HEK293 (cell line): ENCODE data around the gene TSC22D1.

ENCODE experiments used
- CTCF ChIA-PET: fragments of 350-600 bp; formaldehyde crosslinking; extraction: SDS; loops from one replicate; lab custom pipeline; 2021; ENCODE audit warnings: antibody characterized with exemption; lab: Yijun Ruan, JAX
- POLR2A ChIA-PET: fragments of 300-600 bp; formaldehyde crosslinking; extraction: SDS; loops from one replicate; lab custom pipeline; 2020; ENCODE audit warnings: antibody characterized with exemption, inconsistent platforms; lab: Yijun Ruan, JAX
- H3K27ac ChIP-seq: fragments of 200-500 bp; sonication (Bioruptor generic); 2 replicates; pipeline ENCODE4 v1.5.1; 2014; ENCODE audit warnings: low read depth, low read length, control low read depth, inconsistent platforms; ENCODE audit errors: extremely low read depth
- H3K36me3 ChIP-seq, 2 experiments: fragments of 200-500 bp in 1 of 2; sonication (Bioruptor generic) in 1 of 2; 1 replicate in 1 of 2; 2 replicates in 1 of 2; pipeline ENCODE4 v1.5.1; 2014 to 2017; ENCODE audit warnings: inconsistent platforms in 2 of 2, low read length in 2 of 2; ENCODE audit not compliant: control insufficient read depth in 2 of 2, insufficient read depth in 1 of 2
- H3K4me1 ChIP-seq: fragments of 200-500 bp; sonication (Bioruptor generic); 2 replicates; pipeline ENCODE4 v1.5.1; 2014; ENCODE audit warnings: mild to moderate bottlenecking, low read length, inconsistent platforms; ENCODE audit not compliant: control insufficient read depth, insufficient read depth
- H3K4me3 ChIP-seq: 2 replicates; pipeline ENCODE4 v1.5.1; 2011; ENCODE audit warnings: low read depth, mild to moderate bottlenecking, control low read depth, low read length, moderate library complexity
- H3K9me3 ChIP-seq: fragments of 200-500 bp; sonication (Bioruptor generic); 2 replicates; pipeline ENCODE4 v1.5.1; 2014; ENCODE audit warnings: low read depth, low read length, inconsistent platforms; ENCODE audit not compliant: control insufficient read depth, insufficient read depth
- AEBP2 ChIP-seq: fragments of 450-650 bp; formaldehyde crosslinking; IDR thresholded peaks from 2 replicates; pipeline ENCODE4 v1.5.1; 2016; ENCODE audit warnings: missing biosample characterization, missing genetic modification characterization, borderline replicate concordance
- EGR2 ChIP-seq: fragments of 450-650 bp; formaldehyde crosslinking; IDR thresholded peaks from 2 replicates; pipeline ENCODE4 v1.5.1; 2016; ENCODE audit warnings: low read depth, missing biosample characterization, missing genetic modification characterization
- GFI1B ChIP-seq: fragments of 450-650 bp; formaldehyde crosslinking; IDR thresholded peaks from 2 replicates; pipeline ENCODE4 v1.5.1; 2016; ENCODE audit warnings: missing biosample characterization, missing genetic modification characterization
- HOXC10 ChIP-seq: sonication (generic); formaldehyde crosslinking; IDR thresholded peaks from 2 replicates; pipeline ENCODE4 v1.8.1; 2023; ENCODE audit warnings: mild to moderate bottlenecking, missing genetic modification reagents
- PATZ1 ChIP-seq: fragments of 450-650 bp; formaldehyde crosslinking; IDR thresholded peaks from 2 replicates; pipeline ENCODE4 v1.5.1; 2016; ENCODE audit warnings: missing biosample characterization, missing genetic modification characterization
- RBAK ChIP-seq: fragments of 450-650 bp; formaldehyde crosslinking; IDR thresholded peaks from 2 replicates; pipeline ENCODE4 v1.5.1; 2016; ENCODE audit warnings: missing biosample characterization, missing genetic modification characterization
- TRIM28 ChIP-seq: IDR thresholded peaks from 2 replicates; pipeline ENCODE4 v1.6.1; 2011; ENCODE audit warnings: low read length, control low read depth, borderline replicate concordance
- ZBTB21 ChIP-seq: fragments of 450-650 bp; formaldehyde crosslinking; IDR thresholded peaks from 2 replicates; pipeline ENCODE4 v1.5.1; 2017; ENCODE audit warnings: missing biosample characterization, missing genetic modification characterization
- ZBTB26 ChIP-seq: fragments of 450-650 bp; formaldehyde crosslinking; optimal IDR thresholded peaks from 2 replicates; pipeline ENCODE3; 2016; ENCODE audit warnings: missing biosample characterization, mild to moderate bottlenecking, missing genetic modification characterization
- ZEB2 ChIP-seq: fragments of 450-650 bp; formaldehyde crosslinking; IDR thresholded peaks from 2 replicates; pipeline ENCODE4 v1.5.1; 2016; ENCODE audit warnings: missing biosample characterization, missing genetic modification characterization
- ZFP69B ChIP-seq: fragments of 450-650 bp; formaldehyde crosslinking; IDR thresholded peaks from 2 replicates; pipeline ENCODE4 v1.5.1; 2016; ENCODE audit warnings: missing biosample characterization, missing genetic modification characterization
- ZIC2 ChIP-seq: fragments of 450-650 bp; formaldehyde crosslinking; IDR thresholded peaks from 2 replicates; pipeline ENCODE4 v1.5.1; 2016; ENCODE audit warnings: missing biosample characterization, missing genetic modification characterization
- ZNF10 ChIP-seq: fragments of 450-650 bp; formaldehyde crosslinking; IDR thresholded peaks from 2 replicates; pipeline ENCODE4 v1.5.1; 2017; ENCODE audit warnings: missing biosample characterization, missing genetic modification characterization
- ZNF174 ChIP-seq: fragments of 450-650 bp; formaldehyde crosslinking; IDR thresholded peaks from 2 replicates; pipeline ENCODE4 v1.5.0; 2017; ENCODE audit warnings: missing biosample characterization, mild to moderate bottlenecking, missing genetic modification characterization
- ZNF184 ChIP-seq: fragments of 450-650 bp; IDR thresholded peaks from 2 replicates; pipeline ENCODE4 v1.5.1; 2018; ENCODE audit warnings: missing biosample characterization, mild to moderate bottlenecking, missing genetic modification characterization
- ZNF211 ChIP-seq: fragments of 450-650 bp; formaldehyde crosslinking; IDR thresholded peaks from 2 replicates; pipeline ENCODE4 v1.5.1; 2016; ENCODE audit warnings: low read depth, missing biosample characterization, missing genetic modification characterization
- ZNF311 ChIP-seq: fragments of 450-650 bp; formaldehyde crosslinking; IDR thresholded peaks from 2 replicates; pipeline ENCODE4 v1.5.1; 2017; ENCODE audit warnings: missing biosample characterization, missing genetic modification characterization, borderline replicate concordance
- ZNF341 ChIP-seq: fragments of 450-650 bp; formaldehyde crosslinking; IDR thresholded peaks from 2 replicates; pipeline ENCODE4; 2016; ENCODE audit warnings: low read depth, missing biosample characterization, missing genetic modification characterization
- ZNF362 ChIP-seq: fragments of 450-650 bp; formaldehyde crosslinking; IDR thresholded peaks from 2 replicates; pipeline ENCODE4 v1.5.1; 2016; ENCODE audit warnings: missing biosample characterization, missing genetic modification characterization
- ZNF366 ChIP-seq: fragments of 450-650 bp; formaldehyde crosslinking; conservative IDR thresholded peaks from 2 replicates; pipeline ENCODE4 v1.5.1; 2016; ENCODE audit warnings: missing biosample characterization, missing genetic modification characterization
- ZNF391 ChIP-seq: fragments of 450-650 bp; formaldehyde crosslinking; IDR thresholded peaks from 2 replicates; pipeline ENCODE4 v1.5.1; 2016; ENCODE audit warnings: low read depth, missing biosample characterization, missing genetic modification characterization, borderline replicate concordance
- ZNF510 ChIP-seq: fragments of 450-650 bp; formaldehyde crosslinking; IDR thresholded peaks from 2 replicates; pipeline ENCODE4 v1.5.1; 2018; ENCODE audit warnings: mild to moderate bottlenecking, missing genetic modification characterization, missing biosample characterization; ENCODE audit not compliant: insufficient replicate concordance
- ZNF692 ChIP-seq: fragments of 450-650 bp; formaldehyde crosslinking; IDR thresholded peaks from 2 replicates; pipeline ENCODE4 v1.5.1; 2016; ENCODE audit warnings: missing biosample characterization, missing genetic modification characterization
- ZNF707 ChIP-seq: fragments of 450-650 bp; formaldehyde crosslinking; IDR thresholded peaks from 2 replicates; pipeline ENCODE4 v1.5.1; 2016; ENCODE audit warnings: missing biosample characterization, missing genetic modification characterization
- ZNF768 ChIP-seq: fragments of 450-650 bp; formaldehyde crosslinking; IDR thresholded peaks from 2 replicates; pipeline ENCODE4 v1.5.1; 2018; ENCODE audit warnings: missing biosample characterization, mild to moderate bottlenecking, missing genetic modification characterization
- ZNF776 ChIP-seq: fragments of 450-650 bp; formaldehyde crosslinking; IDR thresholded peaks from 2 replicates; pipeline ENCODE4 v1.5.0; 2017; ENCODE audit warnings: missing biosample characterization, missing genetic modification characterization, borderline replicate concordance

The TSC22D1 gene

GRCh38 chr13:44384778-44385177 lies 191.4 kb downstream of the TSC22D1 start:
- H3K9me3 ChIP-seq, result no peaks in the 10 kb centered on the region
- CTCF ChIA-PET, result no interaction called here
- no peaks in the 10 kb centered on the region for H3K4me1 ChIP-seq

GRCh38 chr13:44383945-44384344 lies 192.2 kb downstream of the TSC22D1 start:
- no peaks in the 10 kb centered on the region for H3K4me1 ChIP-seq
- CTCF ChIA-PET, result no interaction called here
- POLR2A ChIA-PET, result no interaction called here
- no peaks in the 10 kb centered on the region for H3K36me3 ChIP-seq
- no peak overlapping the region for H3K27ac ChIP-seq
- TF ChIP-seq PATZ1, result no peak
- H3K9me3 ChIP-seq, result no peaks in the 10 kb centered on the region
- no peak overlapping the region for H3K4me3 ChIP-seq

More at GRCh38 chr13:44384778-44385177, 191.4 kb downstream of the TSC22D1 start:
- POLR2A ChIA-PET, result no interaction called here
- Histone ChIP-seq H3K36me3 (no peaks in the 10 kb centered on the region), H3K27ac (no peak overlapping the region), H3K4me3 (no peak overlapping the region)
- TF ChIP-seq AEBP2 (tag by site-specific recombination) (no peak), GFI1B (tag by site-specific recombination) (no peak), ZNF366 (tag by site-specific recombination) (no peak), HOXC10 (CRISPR knock-in tag) (no peak), TRIM28 (no peak), ZNF510 (tag by site-specific recombination) (no peak), ZNF776 (no peak), ZFP69B (tag by site-specific recombination) (no peak), ZNF10 (tag by site-specific recombination) (no peak), ZNF311 (tag by site-specific recombination) (no peak), ZIC2 (tag by site-specific recombination) (no peak), ZNF391 (tag by site-specific recombination) (no peak), ZNF341 (tag by site-specific recombination) (no peak)

- no peaks in the 10 kb centered on the region for H3K36me3 ChIP-seq
- POLR2A ChIA-PET, result interaction anchor here (0.6 to 0.7 kb wide), 2 partner anchors 34 to 56 kb away, joined by 3 to 4 read pairs; no protein-coding TSS in a partner anchor
- H3K27ac ChIP-seq, result no peak overlapping the region
- no peak overlapping the region for H3K4me3 ChIP-seq
- CTCF ChIA-PET, result no interaction called here
- no peaks in the 10 kb centered on the region for H3K9me3 ChIP-seq
- no peaks in the 10 kb centered on the region for H3K4me1 ChIP-seq
- TF ChIP-seq ZNF211 (tag by site-specific recombination) (no peak), ZNF692 (tag by site-specific recombination) (no peak), EGR2 (no peak), ZNF184 (tag by site-specific recombination) (no peak), ZNF707 (tag by site-specific recombination) (no peak), RBAK (tag by site-specific recombination) (no peak), ZNF174 (no peak), ZNF768 (tag by site-specific recombination) (no peak), ZBTB26 (tag by site-specific recombination) (no peak), ZNF391 (tag by site-specific recombination) (no peak), ZEB2 (tag by site-specific recombination) (no peak), ZNF362 (no peak), ZBTB21 (no peak)
These were observed 193.4 kb downstream of the TSC22D1 start for GRCh38 chr13:44382635-44383145.
